ENCODE measurements around the gene RASL12. TPM values are rescaled to one million over a fixed set of nuclear protein-coding genes. Genes with fewer than 3 reads are reported as not detected.

The RASL12 gene
- total RNA-seq, 1 donor from 2014 or later, result 20.2 TPM

DNA sequence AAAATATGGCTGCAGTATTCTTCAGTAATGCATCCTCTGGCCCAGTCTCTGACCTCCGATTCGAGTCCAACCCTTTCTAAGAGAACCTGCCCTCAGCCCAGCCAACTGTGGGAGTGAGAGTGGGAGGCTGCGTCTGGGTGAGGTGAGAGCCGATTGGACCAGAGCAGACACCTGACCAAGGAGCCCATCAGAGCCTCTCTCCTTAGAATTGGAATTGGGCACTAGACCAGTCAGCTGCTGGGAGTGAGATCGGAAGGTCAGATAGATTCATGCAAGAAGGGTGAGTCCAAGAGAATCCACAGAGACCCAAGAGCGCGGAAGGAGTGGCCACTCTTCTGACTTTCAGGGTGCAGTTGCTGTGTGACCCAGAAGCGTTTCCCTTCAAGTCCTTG, 10.2 kb downstream of the RASL12 start:
- Histone ChIP-seq H3K4me1 (peaks cover 18% of the 10 kb centered on the region), H3K27me3 (no peaks in the 10 kb centered on the region), H3K36me3 (peaks cover 6% of the 10 kb centered on the region), H3K9me3 (no peaks in the 10 kb centered on the region), H3K27ac (no peak overlapping the region), H3K4me3 (no peak overlapping the region)
- no peak for DNase-seq
- TF ChIP-seq, protein P1, sequence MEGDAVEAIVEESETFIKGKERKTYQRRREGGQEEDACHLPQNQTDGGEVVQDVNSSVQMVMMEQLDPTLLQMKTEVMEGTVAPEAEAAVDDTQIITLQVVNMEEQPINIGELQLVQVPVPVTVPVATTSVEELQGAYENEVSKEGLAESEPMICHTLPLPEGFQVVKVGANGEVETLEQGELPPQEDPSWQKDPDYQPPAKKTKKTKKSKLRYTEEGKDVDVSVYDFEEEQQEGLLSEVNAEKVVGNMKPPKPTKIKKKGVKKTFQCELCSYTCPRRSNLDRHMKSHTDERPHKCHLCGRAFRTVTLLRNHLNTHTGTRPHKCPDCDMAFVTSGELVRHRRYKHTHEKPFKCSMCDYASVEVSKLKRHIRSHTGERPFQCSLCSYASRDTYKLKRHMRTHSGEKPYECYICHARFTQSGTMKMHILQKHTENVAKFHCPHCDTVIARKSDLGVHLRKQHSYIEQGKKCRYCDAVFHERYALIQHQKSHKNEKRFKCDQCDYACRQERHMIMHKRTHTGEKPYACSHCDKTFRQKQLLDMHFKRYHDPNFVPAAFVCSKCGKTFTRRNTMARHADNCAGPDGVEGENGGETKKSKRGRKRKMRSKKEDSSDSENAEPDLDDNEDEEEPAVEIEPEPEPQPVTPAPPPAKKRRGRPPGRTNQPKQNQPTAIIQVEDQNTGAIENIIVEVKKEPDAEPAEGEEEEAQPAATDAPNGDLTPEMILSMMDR (IDR thresholded peaks at IDR 0.05), result no peak
- no peak for ATAC-seq
- intact Hi-C loops (cut with DNase I), result no loop called here

- Histone ChIP-seq H3K9me3 (no peaks in the 10 kb centered on the region), H3K27ac (no peak overlapping the region), H3K27me3 (no peaks in the 10 kb centered on the region), H3K36me3 (peaks cover 6% of the 10 kb centered on the region), H3K4me3 (no peak overlapping the region), H3K4me1 (peaks cover 18% of the 10 kb centered on the region)
- intact Hi-C loops (cut with DNase I), result no loop called here
- TF ChIP-seq, protein P1 (IDR thresholded peaks at IDR 0.05), result no peak
- DNase-seq (no peak), ATAC-seq (no peak)
These were observed 10.8 kb downstream of the RASL12 start for GRCh38 chr15:65056868-65057548.

- Histone ChIP-seq H3K4me3 (no peak overlapping the region), H3K36me3 (peaks cover 6% of the 10 kb centered on the region), H3K27me3 (no peaks in the 10 kb centered on the region), H3K4me1 (peaks cover 18% of the 10 kb centered on the region), H3K9me3 (no peaks in the 10 kb centered on the region), H3K27ac (peak overlapping the region; percentile 24)
- no peak for ATAC-seq
- DNase-seq, result no peak
- TF ChIP-seq, protein P1 (IDR thresholded peaks at IDR 0.05), result no peak
- intact Hi-C loops (cut with DNase I), result no loop called here
These were observed 11.7 kb downstream of the RASL12 start for GRCh38 chr15:65056106-65056505.

DNA sequence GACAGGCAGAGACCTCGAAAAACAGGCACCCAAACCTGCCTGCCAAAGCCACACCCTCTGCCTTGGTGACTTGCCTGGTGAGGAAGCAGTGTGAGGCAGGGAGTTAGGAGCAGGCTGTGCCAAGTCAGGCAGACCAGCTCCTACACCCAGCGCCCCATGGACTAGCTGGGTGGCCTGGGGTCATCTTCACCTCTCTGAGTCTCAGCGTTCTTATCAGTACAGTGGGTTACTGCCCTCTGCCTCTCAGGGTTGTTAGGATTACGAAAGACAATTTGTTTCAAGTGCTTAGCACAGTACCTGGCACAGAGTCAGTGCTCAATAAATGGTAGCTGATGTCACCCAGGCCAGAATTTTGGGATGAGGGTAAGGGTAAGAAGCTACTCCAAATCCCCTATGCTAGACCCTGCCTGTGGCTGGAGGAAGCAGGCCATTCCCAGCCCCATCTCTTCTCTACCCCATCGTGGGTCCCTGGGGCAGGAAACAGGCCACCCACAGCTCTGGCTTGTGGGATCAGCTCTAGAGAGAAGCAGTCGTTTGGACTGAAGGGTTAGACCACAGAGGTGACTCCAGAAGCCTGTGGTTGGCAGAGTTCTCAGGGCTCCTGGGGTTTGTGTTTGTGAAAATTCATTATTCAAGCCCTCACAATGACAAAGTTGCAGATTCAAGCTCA, 12.5 kb downstream of the RASL12 start:
- H3K27ac ChIP-seq, result peak overlapping the region; percentile 55
- H3K9me3 ChIP-seq, result no peaks in the 10 kb centered on the region
- TF ChIP-seq, protein P1 (IDR thresholded peaks at IDR 0.05), result no peak
- intact Hi-C loops (cut with DNase I), result no loop called here
- no peaks in the 10 kb centered on the region for H3K27me3 ChIP-seq
- no peak overlapping the region for H3K4me3 ChIP-seq
- ATAC-seq (peak; percentile 29), DNase-seq (no peak)
- H3K36me3 ChIP-seq, result peaks cover 6% of the 10 kb centered on the region
- H3K4me1 ChIP-seq, result peaks cover 15% of the 10 kb centered on the region

- DNase-seq, result peak; percentile 84
- Histone ChIP-seq H3K36me3 (peaks cover 6% of the 10 kb centered on the region), H3K9me3 (no peaks in the 10 kb centered on the region), H3K4me1 (peaks cover 18% of the 10 kb centered on the region), H3K4me3 (no peak overlapping the region), H3K27me3 (no peaks in the 10 kb centered on the region), H3K27ac (peak overlapping the region; percentile 55)
- TF ChIP-seq, protein P1 (IDR thresholded peaks at IDR 0.05), result peak; percentile 91
- intact Hi-C loops (cut with DNase I), result no loop called here
- peak; percentile 90 for ATAC-seq
These were observed 13.2 kb downstream of the RASL12 start for GRCh38 chr15:65054333-65055200.
